ENCODE measurements around the gene TSPAN7.

The TSPAN7 gene

DNA sequence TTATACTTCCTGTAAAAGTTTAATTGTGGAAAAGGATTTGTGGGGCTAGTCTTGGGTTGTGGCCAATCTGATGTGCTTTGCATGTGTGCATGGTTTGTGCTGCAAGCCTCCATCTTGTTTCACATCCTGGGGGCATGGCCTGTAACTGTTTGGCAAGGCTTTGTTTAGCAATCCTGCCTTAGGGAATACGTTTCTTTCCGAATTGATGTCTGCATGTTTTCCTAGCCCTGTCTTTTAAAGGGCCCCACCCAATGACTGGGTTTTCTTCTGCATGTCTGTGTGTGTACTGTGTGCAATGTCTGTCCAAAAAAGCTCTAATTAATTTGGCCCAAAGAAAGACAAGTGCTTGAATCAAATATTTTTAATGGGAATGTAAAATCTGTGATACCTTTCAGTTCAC, 165.3 kb downstream of the TSPAN7 start:
- TF ChIP-seq, protein P1, sequence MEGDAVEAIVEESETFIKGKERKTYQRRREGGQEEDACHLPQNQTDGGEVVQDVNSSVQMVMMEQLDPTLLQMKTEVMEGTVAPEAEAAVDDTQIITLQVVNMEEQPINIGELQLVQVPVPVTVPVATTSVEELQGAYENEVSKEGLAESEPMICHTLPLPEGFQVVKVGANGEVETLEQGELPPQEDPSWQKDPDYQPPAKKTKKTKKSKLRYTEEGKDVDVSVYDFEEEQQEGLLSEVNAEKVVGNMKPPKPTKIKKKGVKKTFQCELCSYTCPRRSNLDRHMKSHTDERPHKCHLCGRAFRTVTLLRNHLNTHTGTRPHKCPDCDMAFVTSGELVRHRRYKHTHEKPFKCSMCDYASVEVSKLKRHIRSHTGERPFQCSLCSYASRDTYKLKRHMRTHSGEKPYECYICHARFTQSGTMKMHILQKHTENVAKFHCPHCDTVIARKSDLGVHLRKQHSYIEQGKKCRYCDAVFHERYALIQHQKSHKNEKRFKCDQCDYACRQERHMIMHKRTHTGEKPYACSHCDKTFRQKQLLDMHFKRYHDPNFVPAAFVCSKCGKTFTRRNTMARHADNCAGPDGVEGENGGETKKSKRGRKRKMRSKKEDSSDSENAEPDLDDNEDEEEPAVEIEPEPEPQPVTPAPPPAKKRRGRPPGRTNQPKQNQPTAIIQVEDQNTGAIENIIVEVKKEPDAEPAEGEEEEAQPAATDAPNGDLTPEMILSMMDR (conservative IDR thresholded peaks at IDR 0.05; ENCODE audit: low read length): no peak
- no peak for TF ChIP-seq EZH2phosphoT487 (IDR thresholded peaks at IDR 0.05; ENCODE audit: borderline replicate concordance)
- no peaks in the 10 kb centered on the region for H3F3A ChIP-seq (ENCODE audit: low read depth)
- H3K4me2 ChIP-seq (ENCODE audit: low read depth, low read length, poor library complexity, severe bottlenecking): no peak overlapping the region
- H4K20me1 ChIP-seq (ENCODE audit: insufficient read depth, low read length, poor library complexity, severe bottlenecking): no peaks in the 10 kb centered on the region
- no peaks in the 10 kb centered on the region for H3K9me2 ChIP-seq (replicated peaks; ENCODE audit: low read depth, low read length)
- H3K27me3 ChIP-seq (ENCODE audit: insufficient read depth, low read length, poor library complexity, severe bottlenecking): no peaks in the 10 kb centered on the region
- H3K4me3 ChIP-seq (ENCODE audit: low read length, poor library complexity, severe bottlenecking): no peak overlapping the region
- H3K36me3 ChIP-seq (ENCODE audit: insufficient read depth, low read length): no peaks in the 10 kb centered on the region
- no peak overlapping the region for H2AFZ ChIP-seq (ENCODE audit: low read length)
- no peaks in the 10 kb centered on the region for H3K79me2 ChIP-seq (ENCODE audit: insufficient read depth, low read length)
- H3K9me3 ChIP-seq (ENCODE audit: insufficient read depth, low read depth, low read length): no peaks in the 10 kb centered on the region
- H3K9ac ChIP-seq (ENCODE audit: low read depth, low read length, poor library complexity, severe bottlenecking): no peak overlapping the region
- no peaks in the 10 kb centered on the region for H3K4me1 ChIP-seq (ENCODE audit: insufficient read depth, low read length, poor library complexity, severe bottlenecking)

DNA sequence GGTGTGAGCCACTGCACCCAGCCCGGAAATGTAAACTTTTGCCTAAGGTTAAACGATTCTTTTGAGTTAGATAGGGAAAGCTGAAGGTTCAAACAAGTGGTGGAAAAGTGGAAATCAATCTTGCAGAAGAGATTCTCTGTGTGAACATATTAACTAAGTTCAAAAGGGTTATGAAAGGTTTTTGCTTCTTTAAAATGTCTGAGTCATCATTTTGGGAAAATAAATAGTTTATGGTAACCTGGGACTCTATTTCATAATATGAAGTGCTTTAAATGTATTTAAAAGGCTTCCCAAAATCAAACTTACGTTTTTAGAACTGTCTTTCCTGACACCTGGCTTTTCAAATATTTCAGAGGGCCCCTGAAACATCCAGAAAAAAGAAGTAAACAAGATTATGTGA, 166.3 kb downstream of the TSPAN7 start:
- Histone ChIP-seq H3K9me2 (replicated peaks; ENCODE audit: low read depth, low read length) (no peaks in the 10 kb centered on the region), H3K79me2 (ENCODE audit: insufficient read depth, low read length) (no peaks in the 10 kb centered on the region), H3K9me3 (ENCODE audit: insufficient read depth, low read depth, low read length) (no peaks in the 10 kb centered on the region), H3K4me2 (ENCODE audit: low read depth, low read length, poor library complexity, severe bottlenecking) (no peak overlapping the region), H3K36me3 (ENCODE audit: insufficient read depth, low read length) (no peaks in the 10 kb centered on the region), H3F3A (ENCODE audit: low read depth) (no peaks in the 10 kb centered on the region), H3K4me3 (ENCODE audit: low read length, poor library complexity, severe bottlenecking) (no peak overlapping the region), H4K20me1 (ENCODE audit: insufficient read depth, low read length, poor library complexity, severe bottlenecking) (no peaks in the 10 kb centered on the region), H3K4me1 (ENCODE audit: insufficient read depth, low read length, poor library complexity, severe bottlenecking) (no peaks in the 10 kb centered on the region), H2AFZ (ENCODE audit: low read length) (no peak overlapping the region), H3K27me3 (ENCODE audit: insufficient read depth, low read length, poor library complexity, severe bottlenecking) (no peaks in the 10 kb centered on the region), H3K9ac (ENCODE audit: low read depth, low read length, poor library complexity, severe bottlenecking) (no peak overlapping the region)
- TF ChIP-seq, protein P1 (conservative IDR thresholded peaks at IDR 0.05; ENCODE audit: low read length): no peak
- TF ChIP-seq EZH2phosphoT487 (IDR thresholded peaks at IDR 0.05; ENCODE audit: borderline replicate concordance): no peak

DNA sequence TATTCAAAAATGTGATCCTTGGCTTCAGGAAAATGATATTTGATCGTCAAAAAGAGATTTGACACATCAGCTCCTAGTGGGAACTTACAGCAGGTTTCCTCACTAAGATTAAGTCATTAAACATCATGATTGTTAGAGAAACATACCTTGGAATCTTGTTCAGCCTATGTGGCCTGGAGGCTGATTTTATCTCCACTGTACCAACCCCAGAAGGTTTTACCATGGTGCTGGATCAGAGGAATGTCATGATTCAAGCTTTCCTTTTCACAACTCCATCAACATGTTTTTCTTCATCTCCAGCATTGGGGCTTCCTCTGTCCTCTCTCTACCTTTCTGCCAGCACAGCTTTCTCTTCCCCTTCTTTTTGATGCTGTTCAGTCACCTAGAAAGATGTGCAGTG, 171.5 kb downstream of the TSPAN7 start:
- Histone ChIP-seq H3K27me3 (ENCODE audit: insufficient read depth, low read length, poor library complexity, severe bottlenecking) (no peaks in the 10 kb centered on the region), H3K36me3 (ENCODE audit: insufficient read depth, low read length) (no peaks in the 10 kb centered on the region), H3K9ac (ENCODE audit: low read depth, low read length, poor library complexity, severe bottlenecking) (no peak overlapping the region), H3K4me1 (ENCODE audit: insufficient read depth, low read length, poor library complexity, severe bottlenecking) (no peaks in the 10 kb centered on the region), H3K4me2 (ENCODE audit: low read depth, low read length, poor library complexity, severe bottlenecking) (no peak overlapping the region), H3K4me3 (ENCODE audit: low read length, poor library complexity, severe bottlenecking) (no peak overlapping the region), H3K79me2 (ENCODE audit: insufficient read depth, low read length) (no peaks in the 10 kb centered on the region), H4K20me1 (ENCODE audit: insufficient read depth, low read length, poor library complexity, severe bottlenecking) (no peaks in the 10 kb centered on the region), H3K9me3 (ENCODE audit: insufficient read depth, low read depth, low read length) (no peaks in the 10 kb centered on the region), H3F3A (ENCODE audit: low read depth) (no peaks in the 10 kb centered on the region), H2AFZ (ENCODE audit: low read length) (no peak overlapping the region), H3K9me2 (replicated peaks; ENCODE audit: low read depth, low read length) (no peaks in the 10 kb centered on the region)
- TF ChIP-seq, protein P1 (conservative IDR thresholded peaks at IDR 0.05; ENCODE audit: low read length): no peak
- TF ChIP-seq EZH2phosphoT487 (IDR thresholded peaks at IDR 0.05; ENCODE audit: borderline replicate concordance): no peak
